EL (cell line): ENCODE data around the gene CCL4L2.
"Not testable (repeated sequence)": the region's sequence is repeated elsewhere in the genome, so short reads cannot be mapped to it uniquely, and the experiment has no call there.

Experiments used
- DNase-seq: peaks from one replicate; pipeline ENCODE4 v3.0.0-alpha.2; 2016

Gene CCL4L2

GRCh38 chr17:36195434-36196130 is 15.3 kb upstream of the CCL4L2 start:
- DNase-seq: no peak

GRCh38 chr17:36196131-36196486 is 14.8 kb upstream of the CCL4L2 start:
- DNase-seq: no peak

- no peak for DNase-seq
Measured at GRCh38 chr17:36197387-36197703, 13.5 kb upstream of the CCL4L2 start.

DNA sequence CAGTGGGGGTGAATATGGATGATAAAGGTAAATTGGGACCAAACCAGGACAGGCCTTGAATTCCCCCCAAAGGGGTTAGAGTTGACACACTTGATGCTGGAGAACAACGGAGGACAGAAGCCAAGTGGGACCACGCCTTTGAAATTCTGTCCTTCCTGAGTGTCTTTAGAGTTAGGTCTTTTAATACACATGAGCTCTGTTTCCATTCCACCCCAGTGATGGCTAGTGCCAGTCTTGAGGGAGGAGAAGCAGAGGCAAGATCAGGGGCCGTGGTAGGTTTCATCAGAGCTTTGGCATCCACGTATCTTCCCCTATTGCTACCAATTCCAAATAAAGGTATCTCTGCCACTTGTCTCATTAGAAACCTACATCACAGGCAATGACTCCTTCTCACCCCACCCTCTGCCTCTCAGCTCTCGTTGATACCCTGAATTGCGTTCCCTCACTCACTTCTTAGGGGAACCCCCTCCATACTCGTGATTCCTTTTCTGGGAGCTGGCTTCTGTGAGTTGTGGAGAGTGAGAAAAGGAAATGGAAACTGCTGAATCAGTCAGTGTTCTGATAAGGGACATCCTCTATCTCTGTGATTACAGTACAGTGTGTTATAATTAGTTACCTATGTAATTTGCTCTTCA is 11.9 kb upstream of the CCL4L2 start:
- DNase-seq: no peak

DNA sequence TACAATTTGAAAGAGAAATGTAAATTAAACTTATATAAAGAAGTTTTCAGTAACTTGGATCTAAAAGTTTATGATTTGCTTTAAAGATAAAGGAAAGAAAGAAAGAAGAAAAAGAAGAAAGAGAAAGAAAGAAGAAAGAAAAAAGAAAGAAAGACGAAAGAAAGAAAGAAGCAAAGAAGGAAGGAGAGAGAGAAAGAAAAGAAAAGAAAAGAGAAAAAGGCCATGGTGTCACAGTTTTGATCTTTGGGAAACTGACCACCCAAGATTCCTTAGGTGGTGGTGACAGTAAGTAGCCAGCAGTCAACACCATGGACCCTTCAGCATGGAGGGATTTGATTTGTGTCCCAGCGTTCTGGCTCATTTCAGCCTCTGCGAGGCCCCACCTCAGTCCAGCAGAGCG is 9.8 kb upstream of the CCL4L2 start:
- not testable (repeated sequence) for DNase-seq

DNA sequence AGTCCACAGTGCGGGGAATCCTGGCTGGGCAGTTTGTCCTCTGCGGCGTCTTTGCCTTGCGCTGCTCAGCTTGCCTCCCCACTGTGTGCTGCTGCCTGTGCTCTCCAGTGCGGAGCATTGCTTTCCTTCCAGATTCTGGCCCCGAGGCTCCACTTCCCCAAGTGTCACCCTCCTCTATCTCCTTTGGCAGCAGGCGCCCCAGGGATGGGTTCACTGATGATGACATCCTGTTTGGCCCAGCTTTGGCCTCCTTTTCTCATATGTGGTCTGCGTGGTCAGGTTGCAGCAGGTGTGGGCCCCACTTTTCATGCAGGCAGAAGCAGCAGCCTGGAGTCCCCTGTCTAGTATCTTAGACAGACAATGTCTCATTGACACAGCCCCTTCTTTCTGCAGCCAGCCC is 9.4 kb upstream of the CCL4L2 start:
- not testable (repeated sequence) for DNase-seq

DNA sequence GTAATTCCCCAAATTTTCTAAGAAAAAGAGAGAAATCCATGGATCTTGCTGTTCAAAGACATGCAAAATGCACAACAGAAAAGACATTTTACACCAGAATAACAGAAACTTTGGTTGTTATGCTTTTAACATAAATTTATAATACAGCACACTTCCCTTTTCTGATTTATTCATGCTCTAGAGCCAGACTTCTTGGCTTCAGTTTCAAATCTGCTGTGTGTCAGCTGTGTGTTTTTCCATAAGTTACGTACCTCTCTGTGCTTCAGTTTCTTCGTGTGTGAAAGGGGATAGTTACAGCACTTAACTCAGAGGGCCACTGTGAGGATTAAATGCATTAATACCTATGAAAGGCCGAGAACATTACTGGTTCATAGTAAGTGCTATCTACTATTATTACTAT is 7.5 kb upstream of the CCL4L2 start:
- no peak for DNase-seq

GRCh38 chr17:36204724-36205500 is 6.0 kb upstream of the CCL4L2 start:
- DNase-seq: no peak

DNA sequence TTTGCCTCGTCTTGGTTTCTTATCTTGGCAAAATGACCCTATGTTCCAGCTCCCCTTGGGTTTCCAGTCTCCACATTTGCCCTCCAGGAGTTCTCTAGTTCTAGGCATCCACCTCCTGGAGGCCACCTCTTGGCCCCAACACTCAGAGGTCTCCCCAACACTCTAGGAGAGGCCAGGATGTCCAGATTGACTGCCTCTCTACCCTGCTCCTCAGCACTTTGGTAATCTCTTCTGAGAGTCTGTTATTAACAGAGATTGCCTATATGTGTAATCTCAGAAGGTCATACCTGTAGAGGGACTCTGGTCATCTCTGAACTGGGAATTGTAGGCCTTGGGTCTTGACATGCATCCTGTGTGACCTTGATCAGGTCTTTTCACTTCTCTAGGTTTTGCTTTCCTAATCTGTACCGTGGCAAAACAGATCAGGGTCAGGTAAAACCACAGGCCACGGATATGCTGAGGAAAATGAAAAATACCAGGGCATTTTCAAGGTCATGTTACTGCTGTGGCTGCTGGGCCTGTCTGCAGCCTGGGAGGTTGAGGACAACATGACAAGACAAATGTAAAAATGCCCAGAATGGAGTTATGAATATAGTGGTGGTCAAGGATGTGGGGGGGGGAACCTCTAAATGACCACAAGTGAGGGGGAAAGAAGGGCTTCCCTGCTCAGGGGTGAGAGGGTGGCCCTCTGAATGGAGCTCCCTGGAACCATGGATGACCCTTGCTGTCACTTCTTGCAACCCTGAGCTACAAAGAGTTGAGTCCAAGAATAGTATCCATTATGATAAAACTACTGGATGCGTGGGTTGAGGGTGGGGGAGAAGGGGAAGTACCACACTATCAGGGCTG is 5.0 kb upstream of the CCL4L2 start:
- DNase-seq: no peak

DNA sequence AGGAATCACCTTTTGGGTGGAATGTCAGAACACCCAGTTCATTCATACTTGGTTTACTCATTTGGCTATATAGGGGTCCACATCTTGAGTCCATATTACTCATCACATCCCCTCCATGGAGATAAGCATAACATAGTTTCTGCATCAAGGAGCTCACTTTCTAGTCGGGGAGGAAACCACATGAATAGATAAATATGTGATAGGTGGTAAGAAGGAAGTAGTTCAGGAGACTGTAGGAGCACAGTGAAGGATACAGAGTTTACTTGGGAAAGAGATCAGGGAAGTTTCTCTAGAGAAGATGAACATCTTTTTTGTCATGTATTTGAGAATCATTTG is 4.4 kb upstream of the CCL4L2 start:
- not testable (repeated sequence) for DNase-seq

DNA sequence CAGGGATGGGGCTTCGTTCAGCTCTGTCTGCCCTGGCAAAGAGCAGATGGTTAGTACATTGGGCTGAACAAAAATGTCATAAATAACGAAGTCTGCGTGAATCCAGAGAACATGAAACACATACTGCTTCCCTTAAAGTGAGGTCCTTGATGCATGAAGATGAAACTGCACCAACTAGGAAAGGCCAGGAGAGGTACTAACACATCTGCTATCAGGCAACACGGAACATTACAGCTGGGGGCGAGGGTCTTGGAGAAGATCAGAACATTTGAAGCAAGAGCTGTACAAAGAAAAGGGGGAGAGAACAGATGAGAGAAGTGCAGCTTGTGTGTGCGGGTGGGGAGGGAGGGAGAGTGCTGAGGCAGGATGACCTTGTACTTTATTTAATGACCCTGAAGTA is 3.5 kb upstream of the CCL4L2 start:
- DNase-seq: not testable (repeated sequence)

GRCh38 chr17:36209575-36209974 is 1.3 kb upstream of the CCL4L2 start:
- no peak for DNase-seq

GRCh38 chr17:36211484-36212271 is 815 bp downstream of the CCL4L2 start:
- not testable (repeated sequence) for DNase-seq

- DNase-seq: no peak
Measured at GRCh38 chr17:36212272-36212605, 1.4 kb downstream of the CCL4L2 start.

GRCh38 chr17:36212966-36213365 is 2.1 kb downstream of the CCL4L2 start:
- DNase-seq: no peak

GRCh38 chr17:36213695-36214094 is 2.8 kb downstream of the CCL4L2 start:
- DNase-seq: no peak

- no peak for DNase-seq
Measured at GRCh38 chr17:36214918-36215317, 4.1 kb downstream of the CCL4L2 start.

DNA sequence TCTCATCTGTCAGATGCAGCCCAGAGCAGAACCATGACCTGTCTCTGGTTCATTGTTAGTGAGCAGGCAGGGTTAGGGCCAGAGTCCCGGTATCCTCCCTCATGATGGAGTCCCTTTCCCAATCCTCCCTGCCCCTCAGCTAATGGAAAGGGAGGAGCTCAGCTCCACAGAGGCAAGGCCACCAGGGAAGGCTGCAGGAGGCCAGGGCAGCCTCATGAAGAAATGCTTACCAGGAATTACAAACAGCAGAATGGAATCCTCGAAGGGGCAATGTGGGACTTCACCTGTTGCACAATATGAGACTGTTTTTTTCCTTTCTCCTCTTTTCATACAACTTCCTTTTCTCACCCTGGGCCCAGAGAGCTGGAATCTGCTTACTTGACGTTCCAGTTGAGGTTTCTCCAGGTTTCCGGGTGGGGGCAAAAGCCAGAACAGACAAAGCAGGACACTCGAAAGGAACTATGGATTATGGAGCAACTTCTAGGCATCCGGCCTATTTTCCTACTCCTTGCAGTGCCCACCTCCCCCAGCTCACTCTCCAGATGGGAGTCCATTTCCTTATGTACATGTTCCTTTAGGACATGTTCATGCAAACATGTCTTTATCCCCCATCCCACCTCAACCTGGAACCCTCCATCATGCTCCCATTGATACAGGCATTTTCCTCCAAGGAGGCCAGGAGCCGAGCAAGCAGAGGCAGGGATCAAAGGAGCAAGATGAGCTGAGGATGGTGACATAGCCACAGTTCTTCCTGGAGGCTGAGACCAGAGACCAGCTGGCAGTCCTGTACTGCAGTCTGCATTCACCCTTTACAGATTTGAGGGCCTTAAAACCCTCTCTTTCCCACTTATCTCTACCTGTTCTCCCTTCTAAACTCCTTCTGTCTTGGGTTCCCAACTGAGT is 4.8 kb downstream of the CCL4L2 start:
- not testable (repeated sequence) for DNase-seq

- not testable (repeated sequence) for DNase-seq
Measured at GRCh38 chr17:36219556-36219955, 8.7 kb downstream of the CCL4L2 start.

GRCh38 chr17:36220737-36221580 is 10.1 kb downstream of the CCL4L2 start:
- DNase-seq: not testable (repeated sequence)
